NK-92 (cell line): Measurements from ENCODE around the gene RNF220.

Source experiments
- DNase-seq: peaks from one replicate; lab custom pipeline; 2025; ENCODE audit not compliant: unreplicated experiment; lab: John Stamatoyannopoulos, UW

The RNF220 gene

DNA sequence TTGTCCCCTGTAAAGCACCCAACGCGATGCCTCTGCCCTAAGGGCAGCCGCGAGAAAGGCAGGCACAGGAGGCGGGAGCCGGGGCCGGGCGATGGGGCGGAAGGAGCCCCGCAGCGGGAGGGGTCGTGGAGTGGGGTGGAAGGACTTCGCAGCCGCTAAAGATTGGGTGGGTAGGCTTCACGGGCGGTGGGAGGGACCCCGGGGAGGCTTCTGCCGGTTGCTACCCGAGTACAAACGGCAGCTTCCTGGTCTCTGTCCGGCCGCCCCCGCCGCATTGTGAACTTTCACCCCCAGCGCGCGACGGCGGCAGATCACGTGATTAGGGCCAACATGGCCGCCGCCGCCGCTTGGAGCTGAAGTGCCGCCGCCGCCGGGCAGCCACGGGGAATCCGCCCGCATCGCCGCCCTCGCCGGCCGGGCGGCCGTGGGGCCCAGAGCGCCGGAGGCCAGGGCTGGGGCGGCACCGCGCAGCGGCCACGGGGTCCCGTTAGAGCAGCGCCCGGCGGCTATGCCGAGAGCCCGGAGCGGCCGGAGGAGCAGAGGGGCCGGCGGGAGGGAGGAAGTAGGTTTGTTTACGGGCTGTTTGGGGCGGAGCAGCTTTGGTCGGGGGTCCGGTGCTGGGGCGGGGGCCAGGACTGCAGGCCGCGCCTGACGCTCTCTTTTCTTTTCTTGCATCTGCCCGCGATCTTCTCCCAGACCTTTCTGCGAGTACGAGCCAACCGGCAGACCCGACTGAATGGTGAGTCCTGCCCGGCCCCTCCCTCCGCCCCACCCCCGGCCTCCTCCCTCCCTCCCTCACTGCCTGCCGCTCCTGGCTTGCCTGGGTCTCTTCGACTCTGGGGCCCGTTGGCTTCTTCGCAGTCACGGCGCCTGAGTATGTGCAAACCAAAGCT, 226.8 kb downstream of the RNF220 start:
- DNase-seq, result no peak

DNA sequence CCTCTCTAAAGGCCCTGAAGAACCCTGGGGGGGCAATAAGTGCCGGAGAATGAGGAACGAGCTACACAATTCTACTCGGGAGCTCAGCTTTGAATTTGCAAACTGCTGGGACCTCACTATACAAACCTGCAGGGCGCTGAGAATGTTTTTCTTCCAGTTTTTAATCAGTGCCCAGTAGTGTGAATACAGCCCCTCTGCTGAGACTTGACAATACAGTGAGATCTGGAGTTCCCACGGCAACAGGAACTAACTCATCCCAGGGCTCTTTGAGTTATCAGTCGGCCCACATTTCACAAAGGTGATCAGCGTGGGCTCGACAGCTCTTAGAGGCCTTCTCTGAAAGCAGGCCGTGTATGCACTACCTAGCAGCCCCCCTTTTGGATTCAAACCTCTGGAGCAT, 227.5 kb downstream of the RNF220 start:
- DNase-seq, result no peak

DNA sequence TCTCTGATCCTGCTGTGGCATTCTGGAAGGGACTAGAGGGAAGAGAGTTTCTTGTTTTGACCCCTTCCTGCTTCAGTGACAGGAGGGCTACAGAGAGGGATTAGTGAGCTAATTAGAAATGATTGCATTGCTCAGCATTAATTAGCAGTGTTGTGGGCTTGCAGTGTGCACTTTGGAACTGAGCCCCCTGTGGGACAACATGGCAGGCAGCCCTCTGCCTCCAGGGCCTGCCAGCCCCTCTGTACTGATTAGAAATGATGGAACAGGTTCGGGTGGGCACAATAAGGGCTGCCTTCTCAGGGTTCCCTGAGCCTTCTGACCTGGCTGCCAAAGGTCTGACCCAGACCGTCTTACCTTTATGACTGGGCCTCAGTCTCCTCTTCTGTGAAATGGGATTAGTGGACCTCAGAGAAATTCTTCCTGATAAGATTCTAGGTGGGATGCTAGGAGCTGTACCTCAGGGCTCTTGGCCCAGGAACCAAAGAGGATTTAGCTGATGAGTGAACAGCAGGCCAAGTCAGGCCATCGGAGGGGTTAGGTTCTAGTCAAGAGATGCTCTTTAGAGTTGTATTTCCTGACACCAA, 229.6 kb downstream of the RNF220 start:
- no peak for DNase-seq

DNA sequence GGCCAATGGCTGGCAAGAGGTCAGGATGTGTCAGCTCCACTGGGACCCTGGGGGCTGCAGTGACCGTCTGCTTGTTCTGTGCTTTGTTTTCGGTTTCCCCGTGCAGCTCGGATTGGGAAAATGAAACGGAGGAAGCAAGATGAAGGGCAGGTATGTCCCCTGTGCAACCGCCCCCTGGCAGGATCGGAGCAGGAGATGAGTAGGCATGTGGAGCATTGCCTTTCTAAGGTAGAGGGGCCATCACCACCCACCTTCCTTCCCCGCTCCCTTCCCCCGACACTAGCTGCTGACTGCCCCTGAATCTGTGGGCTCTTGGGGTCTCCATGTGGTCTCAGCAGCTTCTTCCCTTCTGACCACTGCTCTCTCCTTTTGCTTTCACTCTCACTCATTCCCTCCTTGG, 230.4 kb downstream of the RNF220 start:
- no peak for DNase-seq

DNA sequence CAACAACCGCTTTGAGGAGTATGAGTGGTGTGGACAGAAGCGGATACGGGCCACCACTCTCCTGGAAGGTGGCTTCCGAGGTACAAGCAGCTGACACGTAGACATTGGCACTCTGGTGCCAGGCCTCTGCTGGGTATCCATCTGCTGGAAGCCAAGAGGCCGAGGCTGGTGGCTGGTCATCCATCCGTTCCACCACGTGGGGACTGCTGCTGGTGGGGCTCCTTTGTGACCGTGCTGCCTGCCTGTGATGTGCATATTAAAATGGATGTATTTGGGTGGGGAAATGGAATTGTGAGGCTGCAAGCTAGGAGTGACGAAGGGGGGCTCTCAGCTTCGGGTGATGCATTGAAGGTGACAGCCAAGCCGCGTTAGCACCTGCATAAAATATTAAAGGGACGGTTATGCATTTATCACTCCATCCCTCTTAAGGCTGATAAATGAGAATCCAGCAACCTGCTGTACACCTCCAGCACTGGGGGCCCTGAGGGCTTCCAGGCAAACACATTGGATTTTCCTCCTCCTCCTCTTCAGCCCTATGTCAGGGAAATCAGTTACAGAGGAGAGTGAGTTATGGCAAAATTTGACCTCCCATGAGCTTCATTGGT, 231.1 kb downstream of the RNF220 start:
- DNase-seq, result no peak

DNA sequence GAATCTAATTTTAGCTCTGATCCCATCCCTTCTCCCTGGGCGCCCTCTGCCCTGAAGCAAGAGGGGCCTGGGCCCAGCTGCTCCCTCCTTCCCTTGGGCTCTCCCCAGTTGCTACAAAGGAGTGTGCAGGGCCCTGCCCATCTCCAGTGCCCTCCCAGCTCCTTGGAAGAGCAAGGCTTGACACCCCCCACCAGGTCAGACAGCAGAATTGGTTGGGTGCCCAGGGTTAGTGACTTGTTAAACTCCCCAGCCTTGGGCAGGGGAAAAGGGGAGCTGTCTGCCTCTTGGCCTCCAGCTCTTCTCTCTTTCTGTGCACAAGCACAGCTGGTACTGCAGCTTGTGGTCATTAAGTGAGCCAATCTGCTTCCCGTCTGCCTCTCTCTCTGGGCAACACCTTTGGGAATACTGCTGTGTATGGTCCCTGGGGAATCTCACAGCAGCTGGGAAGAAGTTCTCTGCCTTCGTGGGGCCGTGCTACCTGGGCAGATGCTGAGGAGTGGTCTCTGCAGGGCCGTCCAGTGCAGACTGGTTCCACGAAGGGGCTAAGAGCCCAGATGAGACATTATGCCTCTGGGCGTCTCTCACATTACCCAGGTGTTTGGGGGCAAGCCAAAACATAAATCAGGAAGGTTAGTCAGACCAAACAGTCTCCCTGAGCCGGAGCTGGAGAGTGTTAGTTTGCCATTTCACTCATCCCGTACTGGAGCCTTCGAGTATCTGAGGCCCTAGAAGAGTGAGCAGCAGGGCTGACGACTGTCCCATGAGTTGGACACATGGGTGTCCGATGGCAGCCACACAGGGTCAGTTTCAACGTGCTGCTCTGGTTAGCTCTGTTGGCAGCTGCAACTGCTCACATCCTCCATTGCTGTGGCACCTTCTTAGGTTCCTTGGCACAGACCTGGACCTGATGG, 231.9 kb downstream of the RNF220 start:
- no peak for DNase-seq

DNA sequence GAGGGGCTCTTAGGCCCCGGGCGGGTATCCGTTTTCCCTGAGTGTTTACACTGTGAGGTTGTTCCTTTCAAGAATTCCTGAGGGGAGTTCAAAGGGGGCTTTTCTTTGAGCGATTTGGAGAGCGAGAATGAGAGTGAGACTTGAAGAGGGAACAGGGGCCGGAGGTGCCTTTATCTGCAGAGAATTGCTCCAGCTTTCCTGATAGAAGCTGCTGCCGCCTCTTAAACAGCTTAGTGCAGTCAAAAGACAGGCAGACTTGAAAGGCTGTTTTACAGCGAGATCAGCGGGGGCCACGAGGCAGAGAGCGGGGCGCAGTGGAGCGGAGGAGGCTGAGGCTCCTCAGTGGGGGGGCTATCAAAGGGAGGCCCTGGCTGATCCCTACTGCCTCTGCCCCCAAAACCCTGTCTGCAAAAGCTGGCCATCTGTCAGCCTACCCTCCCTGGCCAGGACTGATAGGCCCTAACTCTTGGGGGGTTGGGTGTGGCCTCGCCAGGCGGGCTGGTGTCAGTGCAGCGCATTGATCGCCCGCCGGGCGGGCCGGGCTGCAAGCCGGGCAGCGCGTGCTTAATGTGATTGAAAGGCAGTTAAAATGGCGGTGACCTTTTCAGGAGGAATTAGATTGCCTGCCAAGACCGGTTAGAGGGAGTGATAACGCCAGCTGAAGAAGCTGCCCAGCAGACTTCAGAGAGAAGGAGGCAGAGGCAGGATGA, 232.8 kb downstream of the RNF220 start:
- DNase-seq, result no peak

DNA sequence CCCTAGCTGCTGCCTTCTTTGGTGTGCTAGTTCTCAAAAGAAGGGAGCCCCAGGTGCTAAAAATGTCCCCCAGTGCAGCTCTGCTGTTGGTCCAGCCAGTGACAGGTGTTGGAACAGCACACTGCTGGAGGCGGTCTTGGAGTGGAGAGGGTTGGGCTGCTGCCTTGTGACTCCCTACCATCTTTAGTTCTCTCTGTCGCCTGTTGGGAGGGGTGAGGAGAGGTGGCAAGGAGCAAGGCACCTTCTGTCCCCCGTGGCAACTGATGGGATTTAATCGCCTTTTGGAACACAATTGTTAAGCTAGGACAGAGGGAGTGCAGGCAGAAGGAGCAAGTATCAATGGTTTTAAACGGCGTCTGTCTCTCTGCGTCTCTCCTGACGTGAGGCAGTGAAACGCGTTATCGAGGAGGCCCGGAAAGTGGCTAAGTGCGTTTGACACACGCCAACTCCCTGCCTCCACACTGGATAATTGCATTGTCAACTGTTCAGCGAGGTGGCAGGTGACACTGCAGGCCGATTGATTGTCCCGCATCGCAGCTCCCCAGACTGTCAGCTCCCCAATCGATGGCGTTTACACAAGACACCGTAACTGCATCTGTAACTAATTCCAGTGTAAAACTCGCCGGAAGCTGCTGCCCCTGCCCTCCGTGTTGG, 235.3 kb downstream of the RNF220 start:
- DNase-seq, result no peak

DNA sequence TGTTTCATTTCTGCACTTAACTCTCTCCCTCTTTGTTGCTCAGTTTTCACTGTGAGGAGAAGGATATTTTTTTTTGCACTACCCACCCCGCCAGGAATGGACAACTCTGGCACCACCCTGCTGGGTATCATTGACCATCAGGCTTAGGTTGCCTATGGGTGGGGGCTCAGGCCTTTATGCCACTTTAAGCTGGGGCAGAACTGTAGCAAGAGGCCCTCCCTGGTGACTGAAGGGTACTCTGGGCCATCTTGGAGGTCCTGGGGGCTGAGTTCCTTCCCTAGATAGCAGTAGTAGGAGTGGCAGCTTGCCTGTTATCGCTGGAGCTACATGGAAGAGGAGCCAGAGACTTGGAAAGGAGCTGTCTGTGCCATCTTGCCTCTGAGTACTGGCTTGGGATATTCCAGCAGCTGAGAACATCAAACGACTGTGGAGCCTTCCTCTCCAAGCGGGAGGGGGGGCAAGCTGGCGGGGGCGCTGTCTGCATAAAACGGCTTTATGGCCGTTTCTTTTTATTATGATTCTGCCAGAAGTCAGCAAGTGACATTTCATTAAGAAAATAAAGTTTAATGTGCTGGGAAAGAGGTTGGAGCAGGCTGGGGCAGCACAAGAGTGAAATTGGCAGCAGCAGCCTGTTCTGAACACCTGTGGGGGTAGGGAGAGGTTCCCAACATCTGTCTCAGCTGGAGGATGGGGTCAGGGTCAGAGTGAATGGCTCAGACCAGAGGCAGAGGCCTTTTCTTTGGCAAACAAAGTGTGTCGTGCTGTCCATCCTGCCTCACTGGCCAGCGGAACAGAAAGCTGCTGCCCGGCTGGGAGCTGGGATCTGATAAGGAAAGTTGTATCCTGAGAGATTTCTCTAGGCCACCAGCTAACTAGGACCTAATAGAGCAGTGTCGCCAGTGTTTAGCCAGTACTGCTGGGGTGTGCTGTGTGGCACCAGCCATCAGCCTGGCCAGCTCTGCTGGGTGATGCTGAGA, 236.4 kb downstream of the RNF220 start:
- DNase-seq, result no peak

DNA sequence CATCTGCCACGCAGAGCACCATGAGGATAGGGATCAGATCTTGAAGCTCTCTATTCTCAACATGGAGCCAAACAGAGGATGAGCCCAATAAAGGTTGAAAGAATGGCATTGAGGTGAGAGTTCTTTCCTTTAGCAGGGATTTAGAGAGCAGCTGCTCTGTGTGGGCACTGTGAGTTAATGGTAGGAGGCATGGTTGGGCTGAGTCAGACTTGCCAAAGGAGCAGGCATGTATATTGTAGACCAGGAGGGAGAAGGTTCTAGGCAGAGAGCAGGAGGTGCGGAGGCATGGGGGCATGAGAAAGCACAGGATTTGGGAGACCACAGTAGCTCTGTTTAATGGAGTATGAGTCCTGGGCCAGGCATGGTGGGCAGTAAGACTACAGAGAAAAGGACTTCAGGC, 237.2 kb downstream of the RNF220 start:
- DNase-seq, result no peak

DNA sequence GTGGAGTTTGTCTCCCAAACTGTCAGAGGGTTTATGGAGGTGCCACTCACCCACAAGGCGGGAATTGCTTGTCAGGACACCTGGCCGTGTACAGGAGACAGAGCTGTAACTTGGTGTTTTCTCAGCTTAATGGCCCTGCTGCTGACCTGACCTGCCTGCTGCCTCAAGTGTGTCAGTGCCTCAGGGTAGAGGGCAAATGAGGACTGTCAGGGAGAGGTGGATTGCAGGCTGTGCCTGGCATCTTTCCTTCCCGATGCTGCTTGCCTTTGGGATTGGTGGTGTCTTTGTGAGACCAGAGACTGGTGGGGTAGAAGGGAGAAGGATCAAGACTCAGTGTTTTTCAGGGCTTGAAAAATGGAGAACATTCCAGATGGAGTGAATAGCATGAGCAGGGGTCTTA, 237.9 kb downstream of the RNF220 start:
- no peak for DNase-seq

DNA sequence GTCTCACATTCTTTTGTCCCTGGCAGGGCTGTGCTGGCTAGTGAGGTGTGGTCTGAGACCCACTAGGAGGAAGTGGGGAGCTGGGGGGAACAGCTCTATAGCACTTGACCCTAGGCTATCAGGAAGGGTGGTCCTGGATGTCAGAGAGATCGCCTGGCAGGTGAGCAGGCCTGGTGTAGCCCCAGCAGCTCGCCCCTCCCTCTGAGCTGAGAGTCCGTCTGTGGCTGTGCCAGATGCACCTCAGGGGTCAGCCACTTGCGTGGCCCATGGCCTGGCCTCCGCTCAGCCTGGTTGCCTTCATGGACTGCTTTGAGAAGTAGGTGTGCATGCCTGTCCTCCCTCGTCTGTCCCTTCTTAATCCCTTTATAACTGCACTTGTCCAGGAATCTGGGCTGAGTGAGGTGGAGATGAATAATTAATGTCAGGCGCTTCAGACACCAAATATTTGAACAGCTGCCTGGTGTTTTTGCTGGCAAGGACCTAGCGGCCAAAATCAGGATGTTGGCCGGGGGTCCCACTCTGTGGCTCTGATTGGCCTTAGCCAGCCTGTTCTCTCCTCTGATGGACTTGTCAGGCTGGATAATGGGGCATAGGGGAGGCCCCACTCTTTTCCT, 238.8 kb downstream of the RNF220 start:
- DNase-seq, result no peak

DNA sequence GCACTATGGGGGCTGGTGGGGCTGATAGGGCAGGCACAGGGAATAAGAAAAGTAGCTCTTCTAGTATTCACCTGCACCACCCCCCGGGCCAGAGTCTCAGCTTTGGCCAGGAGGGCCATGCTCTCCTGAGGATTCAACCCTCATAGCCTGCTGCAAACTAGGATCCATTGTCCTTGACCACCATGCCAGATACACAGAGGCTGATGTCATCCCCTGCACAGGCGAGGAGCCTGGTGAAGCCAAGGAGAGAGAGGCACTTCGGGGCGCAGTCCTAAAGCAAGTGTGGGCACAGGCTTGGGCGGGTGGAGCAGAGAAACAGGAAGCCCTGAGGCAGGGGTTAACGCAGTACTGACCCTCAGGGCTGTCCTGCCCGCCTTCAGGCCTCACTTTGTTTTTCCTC, 239.8 kb downstream of the RNF220 start:
- DNase-seq, result no peak

DNA sequence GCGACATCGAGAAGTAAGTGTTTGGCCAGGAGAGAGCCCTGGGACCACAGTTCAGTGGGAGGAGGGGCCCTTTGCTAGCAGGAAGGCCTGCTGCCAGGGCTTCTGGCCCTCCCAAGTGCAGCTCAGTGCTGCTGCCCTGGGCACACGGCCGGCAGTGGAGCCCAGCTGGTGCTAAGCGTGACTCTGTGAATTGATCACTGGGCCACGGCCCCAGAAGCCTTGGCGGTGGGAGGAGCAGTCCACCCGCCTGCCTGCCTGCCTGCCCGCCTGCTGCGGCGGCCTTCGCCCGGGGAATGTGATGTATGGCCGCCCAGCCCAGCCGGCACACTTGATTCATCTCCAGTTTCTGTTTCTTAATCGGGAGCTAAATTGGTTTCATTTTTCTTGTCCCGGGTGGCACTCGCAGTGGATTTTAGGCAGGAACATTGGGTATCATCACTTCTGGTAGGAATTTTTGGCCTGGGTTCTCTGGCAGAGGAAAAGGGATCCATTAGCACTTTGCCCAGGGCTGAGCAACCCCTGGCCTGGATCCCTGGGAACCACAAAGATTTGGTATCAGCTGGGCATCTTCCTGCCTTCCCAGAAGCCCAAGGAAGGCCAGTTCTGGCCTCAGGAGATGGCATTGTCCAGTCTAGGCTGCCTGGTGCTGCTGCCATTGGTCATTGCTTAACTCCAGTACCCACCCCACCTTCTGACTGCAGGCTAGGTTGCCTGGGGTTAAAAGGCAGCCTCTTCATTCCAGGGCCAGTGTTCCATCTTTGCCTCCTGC, 240.6 kb downstream of the RNF220 start:
- DNase-seq, result no peak

DNA sequence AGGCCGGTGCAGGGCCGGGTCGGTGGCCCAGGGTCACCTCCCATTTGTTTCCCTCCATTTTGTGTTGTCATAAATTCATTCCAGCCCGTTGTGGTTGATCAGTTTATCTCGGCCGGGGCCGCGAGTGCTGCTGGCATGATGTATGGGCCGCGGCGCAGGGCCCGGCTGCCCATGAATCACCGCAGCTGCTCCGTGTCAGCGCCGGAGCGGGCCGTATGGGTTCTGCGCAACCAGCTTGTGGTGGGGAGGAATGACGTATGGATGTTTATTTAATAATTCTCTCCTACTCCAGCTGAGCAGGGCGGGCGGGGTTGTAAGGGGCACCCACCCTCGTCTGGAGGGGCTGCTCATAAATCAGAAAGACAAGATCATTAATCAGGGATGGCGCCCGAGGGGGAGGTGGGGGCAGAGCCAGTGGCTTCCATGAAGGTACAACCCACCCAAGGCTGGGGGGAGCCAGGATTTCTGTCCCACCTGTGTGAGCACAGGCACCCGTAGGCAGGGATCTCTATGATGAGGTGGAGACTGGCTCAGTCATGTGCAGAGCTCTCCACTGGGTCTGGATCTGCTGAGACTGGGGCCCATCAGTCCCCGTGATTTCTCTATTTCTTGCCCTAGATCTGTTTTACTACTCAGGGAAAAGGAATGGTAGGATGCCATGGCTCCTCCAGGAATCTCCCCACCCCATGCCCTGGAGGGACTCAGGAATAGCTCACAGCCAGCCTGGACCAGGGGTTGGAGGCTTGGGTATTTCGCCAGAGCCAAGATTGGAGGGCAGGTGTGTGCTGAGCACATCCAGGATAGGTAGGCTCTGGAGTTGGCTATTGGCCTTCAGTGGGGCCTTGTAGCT, 241.4 kb downstream of the RNF220 start:
- no peak for DNase-seq

DNA sequence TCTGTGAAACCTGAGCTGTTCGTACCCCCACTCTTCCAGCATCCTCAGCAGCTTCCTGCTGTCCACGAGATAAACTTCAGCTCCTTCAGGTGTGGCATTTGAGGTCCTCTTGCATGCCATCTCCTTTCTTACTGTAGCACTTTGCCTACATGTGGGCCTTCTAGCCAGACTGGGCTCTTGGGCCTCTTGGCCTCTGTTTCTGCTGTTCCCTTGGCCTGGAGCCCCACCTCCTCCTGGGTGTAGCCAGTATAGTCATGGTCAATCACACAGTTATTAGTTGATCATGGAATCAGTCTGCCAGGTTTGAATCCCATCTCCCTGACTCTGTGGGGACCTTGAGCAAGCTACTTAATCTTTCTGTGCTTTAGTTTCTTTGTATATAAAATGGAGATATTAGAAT, 242.8 kb downstream of the RNF220 start:
- DNase-seq, result no peak
